Measurements from ENCODE around the gene FIGN.

FIGN gene

DNA sequence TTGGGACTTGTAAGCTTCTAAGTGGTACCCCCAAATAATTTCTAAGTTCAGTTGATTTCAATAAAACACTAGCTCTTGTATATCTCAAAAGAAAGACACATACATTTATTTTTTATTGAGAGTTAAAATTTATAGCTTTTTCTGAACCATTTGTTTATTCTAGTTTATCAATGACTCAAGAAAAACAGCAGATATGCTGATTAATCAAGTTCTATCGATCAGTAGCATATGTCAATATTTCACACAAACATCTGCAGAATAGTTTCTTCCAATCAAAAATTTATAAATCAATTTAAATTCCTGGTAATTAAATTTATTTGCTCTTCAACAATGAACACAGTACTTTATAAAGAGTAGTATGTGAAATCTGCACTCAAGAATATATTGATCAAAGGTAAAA, 5.3 kb downstream of the FIGN start:
- Mint-ChIP-seq H3K4me3 (no peak overlapping the region), H3K36me3 (ENCODE audit: low read depth) (peaks cover 1% of the 10 kb centered on the region), H3K27ac (no peak overlapping the region), H3K27me3 (peaks cover 23% of the 10 kb centered on the region), H3K9me3 (no peaks in the 10 kb centered on the region), H3K4me1 (ENCODE audit: low read depth) (peaks cover 4% of the 10 kb centered on the region)

DNA sequence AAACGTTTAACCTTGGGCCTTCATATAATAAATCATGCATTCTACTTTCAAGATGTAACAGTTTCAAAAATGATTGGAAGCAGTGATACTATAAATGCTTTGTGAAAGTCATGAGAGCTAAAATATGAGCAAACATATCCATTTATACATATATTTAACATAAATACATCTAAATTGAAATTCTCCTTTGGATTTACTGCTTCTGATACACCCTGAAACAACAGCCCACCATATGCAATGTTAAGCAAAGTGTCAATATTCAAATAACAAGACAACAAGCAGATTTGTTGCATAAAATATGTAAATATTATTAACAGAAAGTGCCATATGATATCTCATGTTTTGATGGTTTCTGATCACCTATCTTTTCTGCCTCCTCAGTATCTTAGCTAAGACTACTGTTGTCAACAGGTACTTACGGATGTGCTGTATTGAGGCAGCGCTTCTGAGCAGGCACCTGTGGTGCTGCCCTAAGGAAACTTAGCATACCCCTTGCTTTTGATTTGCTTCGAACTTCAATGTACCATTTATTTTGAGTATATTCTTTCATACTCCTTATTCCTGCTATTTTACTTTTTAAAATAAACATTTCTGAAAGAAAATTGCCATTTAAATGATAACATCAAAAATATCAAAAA, 6.1 kb downstream of the FIGN start:
- H3K27me3 Mint-ChIP-seq = peaks cover 15% of the 10 kb centered on the region

DNA sequence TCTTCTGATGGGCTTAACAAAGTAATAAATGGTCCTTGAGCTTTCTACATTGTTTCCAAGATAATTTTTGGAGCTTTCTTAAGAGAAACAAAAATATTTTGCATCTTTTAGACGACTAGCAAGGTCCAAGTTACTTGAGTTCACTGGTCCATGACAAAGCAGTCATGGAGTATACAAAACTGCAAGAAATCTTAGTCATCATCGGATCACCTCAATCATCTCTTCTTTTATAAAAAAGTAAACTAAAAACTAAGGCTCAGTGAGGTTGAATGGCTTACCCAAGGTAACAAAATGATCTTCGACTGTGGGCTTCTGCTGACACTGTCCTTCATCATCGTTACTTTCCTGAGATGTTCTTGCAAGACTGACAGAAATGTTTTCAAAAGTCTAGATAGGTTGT, 11.9 kb downstream of the FIGN start:
- H3K27me3 Mint-ChIP-seq = no peaks in the 10 kb centered on the region
- no peak overlapping the region for H3K27ac Mint-ChIP-seq
- no peaks in the 10 kb centered on the region for H3K36me3 Mint-ChIP-seq (ENCODE audit: low read depth)

More for the DNA sequence above, 6.1 kb downstream of the FIGN start:
- Mint-ChIP-seq H3K4me3 (no peak overlapping the region), H3K36me3 (ENCODE audit: low read depth) (no peaks in the 10 kb centered on the region), H3K27ac (no peak overlapping the region), H3K4me1 (ENCODE audit: low read depth) (no peaks in the 10 kb centered on the region), H3K9me3 (peaks cover 3% of the 10 kb centered on the region)

DNA sequence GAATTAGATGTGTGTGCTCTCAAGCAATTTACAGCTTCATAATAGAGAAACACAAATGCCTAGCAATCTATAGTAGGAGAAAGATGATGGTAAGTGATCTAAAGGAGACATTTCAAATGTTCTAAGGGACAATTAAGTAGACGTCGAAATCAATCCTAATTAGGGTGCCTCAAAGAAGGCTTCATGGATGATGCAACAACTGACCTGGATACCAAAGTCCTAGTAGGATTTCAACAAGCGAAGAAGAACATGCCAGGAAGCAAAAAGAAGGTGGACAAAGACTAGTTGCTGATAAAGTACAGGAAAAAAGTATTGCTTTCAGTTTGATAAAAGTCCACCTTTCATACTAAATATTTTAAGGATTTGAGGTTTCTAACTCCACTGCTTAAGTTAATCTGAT, 12.5 kb downstream of the FIGN start:
- H3K9me3 Mint-ChIP-seq = peaks cover 3% of the 10 kb centered on the region
- no peak overlapping the region for H3K27ac Mint-ChIP-seq
- no peaks in the 10 kb centered on the region for H3K4me1 Mint-ChIP-seq (ENCODE audit: low read depth)
- no peaks in the 10 kb centered on the region for H3K27me3 Mint-ChIP-seq
- H3K4me3 Mint-ChIP-seq = no peak overlapping the region
- H3K36me3 Mint-ChIP-seq (ENCODE audit: low read depth) = no peaks in the 10 kb centered on the region

More for the DNA sequence above, 11.9 kb downstream of the FIGN start:
- no peak overlapping the region for H3K4me3 Mint-ChIP-seq
- no peaks in the 10 kb centered on the region for H3K4me1 Mint-ChIP-seq (ENCODE audit: low read depth)
- H3K9me3 Mint-ChIP-seq = peaks cover 3% of the 10 kb centered on the region

GRCh38 chr2:163719331-163719730, 16.5 kb downstream of the FIGN start:
- Mint-ChIP-seq H3K4me1 (ENCODE audit: low read depth) (no peaks in the 10 kb centered on the region), H3K9me3 (no peaks in the 10 kb centered on the region), H3K27ac (no peak overlapping the region), H3K27me3 (no peaks in the 10 kb centered on the region), H3K4me3 (no peak overlapping the region), H3K36me3 (ENCODE audit: low read depth) (no peaks in the 10 kb centered on the region)

- no peak overlapping the region for H3K27ac Mint-ChIP-seq
- no peaks in the 10 kb centered on the region for H3K4me1 Mint-ChIP-seq (ENCODE audit: low read depth)
- H3K36me3 Mint-ChIP-seq (ENCODE audit: low read depth) = no peaks in the 10 kb centered on the region
- no peak overlapping the region for H3K4me3 Mint-ChIP-seq
- H3K27me3 Mint-ChIP-seq = no peaks in the 10 kb centered on the region
- no peaks in the 10 kb centered on the region for H3K9me3 Mint-ChIP-seq
Observed at GRCh38 chr2:163717993-163718680, 17.7 kb downstream of the FIGN start.

GRCh38 chr2:163717515-163717914, 18.3 kb downstream of the FIGN start:
- H3K27ac Mint-ChIP-seq = no peak overlapping the region
- H3K36me3 Mint-ChIP-seq (ENCODE audit: low read depth) = no peaks in the 10 kb centered on the region
- H3K4me3 Mint-ChIP-seq = no peak overlapping the region
- H3K4me1 Mint-ChIP-seq (ENCODE audit: low read depth) = no peaks in the 10 kb centered on the region
- H3K9me3 Mint-ChIP-seq = no peaks in the 10 kb centered on the region
- no peaks in the 10 kb centered on the region for H3K27me3 Mint-ChIP-seq

GRCh38 chr2:163716101-163716500, 19.7 kb downstream of the FIGN start:
- H3K4me1 Mint-ChIP-seq (ENCODE audit: low read depth) = no peaks in the 10 kb centered on the region
- no peaks in the 10 kb centered on the region for H3K9me3 Mint-ChIP-seq
- H3K36me3 Mint-ChIP-seq (ENCODE audit: low read depth) = no peaks in the 10 kb centered on the region
- H3K27ac Mint-ChIP-seq = no peak overlapping the region
- H3K4me3 Mint-ChIP-seq = no peak overlapping the region
- H3K27me3 Mint-ChIP-seq = no peaks in the 10 kb centered on the region

DNA sequence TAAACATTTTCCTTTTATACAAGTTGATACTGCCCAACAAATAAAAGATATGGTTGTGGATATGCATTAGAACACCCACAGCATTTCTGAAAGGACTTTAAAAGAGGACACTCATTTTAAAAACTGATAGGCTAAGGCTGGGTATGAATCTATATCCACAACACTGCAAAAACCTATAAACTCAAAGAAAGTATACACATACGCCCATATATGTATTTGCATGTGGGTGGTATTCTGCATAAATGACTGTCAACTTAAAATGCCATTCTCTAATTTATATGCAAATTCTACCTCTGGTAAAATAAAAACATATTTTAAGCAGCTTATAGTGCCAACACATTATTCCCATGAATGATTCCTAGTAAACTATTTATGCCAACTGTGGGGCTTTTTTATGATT, 20.1 kb downstream of the FIGN start:
- Mint-ChIP-seq H3K36me3 (ENCODE audit: low read depth) (no peaks in the 10 kb centered on the region), H3K27me3 (no peaks in the 10 kb centered on the region), H3K27ac (no peak overlapping the region), H3K4me1 (ENCODE audit: low read depth) (no peaks in the 10 kb centered on the region), H3K4me3 (no peak overlapping the region), H3K9me3 (no peaks in the 10 kb centered on the region)

DNA sequence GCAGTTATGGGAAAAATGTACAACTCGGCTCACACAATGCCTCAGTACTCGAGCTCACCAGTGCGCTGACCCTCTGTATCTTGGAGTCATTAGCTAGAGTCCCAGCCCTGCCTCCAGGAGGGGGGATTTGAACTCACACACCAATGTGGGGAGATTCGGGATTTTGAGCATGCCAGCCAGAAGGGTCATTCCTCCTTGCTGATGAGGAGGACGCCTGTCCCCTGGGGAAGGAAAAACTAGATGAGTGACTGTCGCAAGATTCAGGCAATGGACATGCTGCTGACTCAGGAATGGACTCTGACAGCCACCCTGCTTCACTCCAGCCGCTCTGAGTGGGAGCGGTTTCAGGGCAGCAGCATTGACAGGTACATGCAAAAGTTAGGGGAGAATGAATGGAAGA, 20.6 kb downstream of the FIGN start:
- no peak overlapping the region for H3K4me3 Mint-ChIP-seq
- H3K4me1 Mint-ChIP-seq (ENCODE audit: low read depth) = no peaks in the 10 kb centered on the region
- no peaks in the 10 kb centered on the region for H3K36me3 Mint-ChIP-seq (ENCODE audit: low read depth)
- H3K27ac Mint-ChIP-seq = no peak overlapping the region
- no peaks in the 10 kb centered on the region for H3K27me3 Mint-ChIP-seq
- H3K9me3 Mint-ChIP-seq = no peaks in the 10 kb centered on the region

DNA sequence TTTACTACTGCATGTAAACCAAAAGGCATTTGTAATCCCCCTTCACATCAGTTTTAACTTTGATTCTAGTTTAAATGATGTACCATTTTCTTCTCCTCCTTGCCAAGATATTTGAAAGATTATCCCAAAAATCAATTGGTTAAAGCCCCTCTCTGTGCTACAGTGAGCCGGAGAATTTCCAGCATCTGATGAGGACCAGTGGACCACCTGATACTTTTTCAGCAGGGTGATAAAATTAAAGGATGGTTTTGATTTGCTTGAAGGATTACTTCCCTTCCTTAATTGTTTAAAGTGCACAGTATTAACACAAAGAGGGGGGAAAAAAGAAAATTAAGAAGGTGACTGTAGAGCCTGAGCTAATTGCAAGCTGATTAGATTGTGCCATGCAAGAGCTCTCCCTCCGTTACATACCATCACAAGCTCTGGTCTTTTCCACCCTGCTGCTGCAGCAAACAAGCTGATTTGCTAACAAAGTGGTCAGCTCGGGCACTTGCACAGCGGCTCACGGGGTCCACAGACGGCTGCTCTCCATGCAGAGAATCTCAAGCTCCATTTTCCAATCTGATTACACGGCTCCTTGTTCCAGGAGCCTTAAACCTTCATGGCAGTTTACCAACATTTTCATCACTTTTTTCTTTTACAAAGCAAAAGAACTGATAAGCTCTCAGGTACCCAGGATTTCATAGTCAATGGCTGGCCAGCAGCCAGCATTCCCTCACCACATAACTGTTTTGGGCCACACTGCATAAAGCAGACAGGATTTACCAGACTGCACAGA, 22.1 kb downstream of the FIGN start:
- Mint-ChIP-seq H3K4me1 (ENCODE audit: low read depth) (no peaks in the 10 kb centered on the region), H3K36me3 (ENCODE audit: low read depth) (no peaks in the 10 kb centered on the region), H3K4me3 (no peak overlapping the region)

DNA sequence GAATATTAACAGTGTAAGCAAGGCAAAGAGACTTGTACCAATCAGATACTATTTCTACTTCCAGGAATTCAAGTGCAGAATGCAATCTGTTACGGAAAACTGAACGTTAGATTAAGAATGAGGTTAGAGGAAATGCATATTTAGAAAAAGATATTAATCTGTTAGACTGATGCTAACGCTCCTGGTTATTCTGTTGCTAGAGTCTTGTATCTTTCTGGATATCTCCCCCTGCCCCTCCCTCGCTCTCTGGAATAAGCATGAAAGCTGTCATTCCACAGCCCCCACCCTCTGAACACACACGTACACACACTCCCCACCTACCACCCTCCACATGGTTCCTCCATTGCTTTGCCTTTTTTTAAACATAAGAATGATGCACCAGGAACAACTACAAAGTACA, 24.1 kb downstream of the FIGN start:
- Mint-ChIP-seq H3K4me3 (no peak overlapping the region), H3K36me3 (ENCODE audit: low read depth) (no peaks in the 10 kb centered on the region), H3K4me1 (ENCODE audit: low read depth) (no peaks in the 10 kb centered on the region), H3K9me3 (no peaks in the 10 kb centered on the region), H3K27ac (no peak overlapping the region), H3K27me3 (no peaks in the 10 kb centered on the region)

More for the DNA sequence above, 22.1 kb downstream of the FIGN start:
- Mint-ChIP-seq H3K27me3 (no peaks in the 10 kb centered on the region), H3K27ac (no peak overlapping the region), H3K9me3 (no peaks in the 10 kb centered on the region)

- no peak overlapping the region for H3K4me3 Mint-ChIP-seq
- H3K27ac Mint-ChIP-seq = no peak overlapping the region
- no peaks in the 10 kb centered on the region for H3K4me1 Mint-ChIP-seq (ENCODE audit: low read depth)
- no peaks in the 10 kb centered on the region for H3K36me3 Mint-ChIP-seq (ENCODE audit: low read depth)
- H3K9me3 Mint-ChIP-seq = no peaks in the 10 kb centered on the region
- no peaks in the 10 kb centered on the region for H3K27me3 Mint-ChIP-seq
Observed at GRCh38 chr2:163711258-163711657, 24.6 kb downstream of the FIGN start.

DNA sequence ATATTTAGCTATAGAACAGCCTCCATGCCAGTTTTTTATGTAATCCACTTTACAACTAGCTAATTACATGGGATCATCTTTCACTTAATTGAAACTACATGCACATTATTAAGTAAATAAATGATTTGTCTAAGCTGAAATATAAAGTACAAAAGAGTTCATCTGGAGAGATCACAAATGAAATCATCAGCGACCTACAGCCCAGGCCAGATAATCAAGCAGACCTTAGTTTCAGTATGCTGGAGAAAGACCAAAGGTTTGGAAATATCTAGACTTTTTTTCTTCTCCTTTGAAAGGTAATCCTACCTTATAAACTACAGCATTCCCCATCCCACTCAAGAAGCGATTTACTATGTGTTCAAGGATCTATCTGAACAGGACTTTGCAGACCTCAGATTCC, 26.5 kb downstream of the FIGN start:
- Mint-ChIP-seq H3K27ac (no peak overlapping the region), H3K9me3 (no peaks in the 10 kb centered on the region), H3K36me3 (ENCODE audit: low read depth) (no peaks in the 10 kb centered on the region), H3K27me3 (no peaks in the 10 kb centered on the region), H3K4me3 (no peak overlapping the region), H3K4me1 (ENCODE audit: low read depth) (no peaks in the 10 kb centered on the region)

DNA sequence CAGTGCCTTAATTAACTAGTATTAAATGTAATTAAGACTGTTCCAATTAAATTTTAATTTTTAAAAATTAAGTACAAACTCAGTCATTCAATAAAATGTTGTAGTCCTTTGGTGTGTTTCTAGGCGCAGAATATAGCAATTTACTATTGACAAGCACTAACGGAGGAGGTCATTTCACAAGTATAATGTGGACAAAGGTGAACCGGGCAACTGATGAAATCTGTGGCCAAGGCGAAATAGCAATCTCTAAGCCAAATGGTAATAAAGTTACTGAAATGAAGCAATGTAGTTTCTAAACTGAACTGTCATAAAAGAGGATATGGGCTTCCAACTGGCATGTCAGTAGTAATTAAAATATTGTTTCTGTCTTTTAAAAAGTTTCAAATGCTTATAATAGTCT, 27.5 kb downstream of the FIGN start:
- no peaks in the 10 kb centered on the region for H3K27me3 Mint-ChIP-seq
- H3K27ac Mint-ChIP-seq = no peak overlapping the region
- no peaks in the 10 kb centered on the region for H3K4me1 Mint-ChIP-seq (ENCODE audit: low read depth)
- no peak overlapping the region for H3K4me3 Mint-ChIP-seq
- no peaks in the 10 kb centered on the region for H3K9me3 Mint-ChIP-seq
- no peaks in the 10 kb centered on the region for H3K36me3 Mint-ChIP-seq (ENCODE audit: low read depth)
